Activated gamma-delta T cell treated with Interleukin-2 at 50 U/mL for 16 hours (primary cell): ENCODE results near the gene EBF3.

Experiments used
- DNase-seq: peaks from one replicate; pipeline ENCODE4 v3.0.0-alpha.2; 2020

Gene EBF3

GRCh38 chr10:129786216-129786615 is 177.9 kb downstream of the EBF3 start:
- DNase-seq, result no peak

- no peak for DNase-seq
Observed at GRCh38 chr10:129785536-129785981, 178.5 kb downstream of the EBF3 start.
